Body of pancreas (tissue), 4 donors: Measurements from ENCODE around the gene LRRC51.

ENCODE experiments used
- CTCF ChIP-seq, 7 experiments: fragments of 450-650 bp in 4 of 7; fragments of 200-600 bp in 3 of 7; sonication (generic) in 3 of 7; IDR thresholded peaks; one replicate each; pipeline ENCODE4 v1.5.1; 2016 to 2019; ENCODE audit warnings: antibody characterized with exemption in 7 of 7
- POLR2A ChIP-seq, 3 donors: fragments of 450-650 bp; IDR thresholded peaks; one replicate each; pipeline ENCODE4 v1.6.1; 2016; ENCODE audit warnings: antibody characterized with exemption in 3 of 3, mild to moderate bottlenecking in 2 of 3

GRCh38 chr11:72136684-72137262, 56.1 kb downstream of the LRRC51 start:
- TF ChIP-seq CTCF (IDR thresholded peaks at IDR 0.05) (no peak), POLR2A (IDR thresholded peaks at IDR 0.05) (no peak)
